GM04503 (cell line): ENCODE results near the gene PIM1.

ENCODE experiments used
- DNase-seq: peaks from one replicate; pipeline ENCODE4 v3.0.0-alpha.2; 2012; ENCODE audit warnings: low read depth

Gene PIM1

GRCh38 chr6:37222992-37223391 is 53.0 kb downstream of the PIM1 start:
- no peak for DNase-seq
